Measurements from ENCODE around the gene PPP2R2B.

- TF ChIP-seq POLR2A (IDR thresholded peaks at IDR 0.05; ENCODE audit: low read depth) (no peak), CTCF (IDR thresholded peaks at IDR 0.05) (no peak)
Observed at GRCh38 chr5:146641941-146642340, 236.6 kb downstream of the PPP2R2B start.

Measured in esophagus muscularis mucosa (tissue), 3 donors.